ENCODE data around the gene ZNF26.
"Not testable (repeated sequence)": the region's sequence is repeated elsewhere in the genome, so short reads cannot be mapped to it uniquely, and the experiment has no call there.

Gene ZNF26, protein sequence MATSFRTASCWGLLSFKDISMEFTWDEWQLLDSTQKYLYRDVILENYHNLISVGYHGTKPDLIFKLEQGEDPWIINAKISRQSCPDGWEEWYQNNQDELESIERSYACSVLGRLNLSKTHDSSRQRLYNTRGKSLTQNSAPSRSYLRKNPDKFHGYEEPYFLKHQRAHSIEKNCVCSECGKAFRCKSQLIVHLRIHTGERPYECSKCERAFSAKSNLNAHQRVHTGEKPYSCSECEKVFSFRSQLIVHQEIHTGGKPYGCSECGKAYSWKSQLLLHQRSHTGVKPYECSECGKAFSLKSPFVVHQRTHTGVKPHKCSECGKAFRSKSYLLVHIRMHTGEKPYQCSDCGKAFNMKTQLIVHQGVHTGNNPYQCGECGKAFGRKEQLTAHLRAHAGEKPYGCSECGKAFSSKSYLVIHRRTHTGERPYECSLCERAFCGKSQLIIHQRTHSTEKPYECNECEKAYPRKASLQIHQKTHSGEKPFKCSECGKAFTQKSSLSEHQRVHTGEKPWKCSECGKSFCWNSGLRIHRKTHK

DNA sequence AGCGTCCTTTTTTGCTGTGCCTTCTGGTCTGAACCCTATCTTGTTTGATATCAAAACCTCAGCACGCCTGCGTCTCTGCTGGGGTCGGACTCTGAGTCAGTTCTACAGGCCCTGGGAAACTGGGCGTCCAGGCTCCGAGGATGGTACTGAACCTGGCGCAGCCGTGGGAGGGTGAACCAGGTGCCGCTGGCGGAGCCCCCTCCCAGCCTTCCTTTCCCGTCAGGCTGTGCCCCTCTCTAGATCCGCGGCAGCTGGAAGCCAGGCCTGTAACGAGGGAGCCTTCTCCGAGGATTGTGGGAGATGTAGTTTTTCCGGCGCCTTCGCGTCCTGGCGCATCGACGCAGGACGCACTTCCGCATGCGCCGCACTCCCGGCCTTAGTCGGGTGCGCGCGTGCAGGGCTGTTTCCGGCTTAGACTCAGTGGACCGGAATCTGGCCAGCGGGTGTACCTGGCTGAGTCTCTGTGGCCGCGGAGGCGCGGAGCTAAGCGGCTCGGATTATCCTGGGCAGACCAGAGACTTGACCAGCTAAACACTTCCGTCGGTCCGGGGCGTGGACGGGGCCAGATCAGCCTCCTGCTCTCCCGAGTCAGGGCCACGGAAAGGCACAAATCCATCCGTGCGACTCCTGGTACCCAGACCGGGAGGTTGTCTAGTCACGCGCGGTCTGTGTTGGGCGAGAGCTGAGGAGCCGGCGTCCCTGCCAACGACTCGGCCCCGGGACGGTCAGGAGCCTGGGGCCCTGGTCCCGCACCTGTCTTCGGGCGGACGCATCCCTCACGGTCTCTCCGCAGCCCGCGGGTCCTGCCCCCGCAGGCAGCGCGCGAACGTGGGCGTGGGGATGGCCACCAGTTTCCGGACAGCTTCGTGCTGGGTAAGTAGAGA lies at the start of gene ZNF26:
Gene ZNF26, plus strand, starts transcription at position 367 of the 884 bp plus-strand sequence. Its CDS starts 474 bp downstream, at position 841.
- Mint-ChIP-seq H3K27ac (peak within 1 kb of the TSS; percentile 92), H3K4me1 (ENCODE audit: low read depth) (peaks cover 18% of the 10 kb centered on the region), H3K36me3 (ENCODE audit: low read depth) (peaks cover 47% of the 10 kb centered on the region), H3K9me3 (peaks cover 51% of the 10 kb centered on the region), H3K4me3 (peak within 1 kb of the TSS; percentile 89), H3K27me3 (ENCODE audit: low read depth) (no peaks in the 10 kb centered on the region)
- DNase-seq (ENCODE audit: low spot score): peak; percentile 88

DNA sequence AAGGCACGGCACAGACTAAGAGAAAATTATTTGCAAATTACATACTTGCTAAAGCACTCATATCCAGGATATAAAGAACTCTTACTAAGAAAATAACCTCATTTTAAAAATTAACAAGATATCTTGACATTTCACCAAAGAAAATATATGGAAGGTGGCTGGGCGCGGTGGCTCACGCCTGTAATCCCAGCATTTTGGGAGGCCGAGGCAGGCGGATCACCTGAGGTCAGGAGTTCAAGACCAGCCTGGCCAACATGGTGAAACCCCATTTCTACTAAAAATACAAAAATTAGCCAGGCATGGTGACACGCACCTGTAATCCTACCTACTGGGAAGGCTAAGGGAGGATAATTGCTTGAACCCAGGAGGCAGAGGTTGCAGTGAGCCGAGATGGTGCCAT lies 49.2 kb upstream of the ZNF26 start:
- not testable (repeated sequence) for H3K4me1 Mint-ChIP-seq (ENCODE audit: low read depth); H3K27ac Mint-ChIP-seq; H3K27me3 Mint-ChIP-seq (ENCODE audit: low read depth); H3K4me3 Mint-ChIP-seq; DNase-seq (ENCODE audit: low spot score)
- peaks cover 26% of the 10 kb centered on the region for H3K36me3 Mint-ChIP-seq (ENCODE audit: low read depth)
- H3K9me3 Mint-ChIP-seq: peaks cover 54% of the 10 kb centered on the region

DNA sequence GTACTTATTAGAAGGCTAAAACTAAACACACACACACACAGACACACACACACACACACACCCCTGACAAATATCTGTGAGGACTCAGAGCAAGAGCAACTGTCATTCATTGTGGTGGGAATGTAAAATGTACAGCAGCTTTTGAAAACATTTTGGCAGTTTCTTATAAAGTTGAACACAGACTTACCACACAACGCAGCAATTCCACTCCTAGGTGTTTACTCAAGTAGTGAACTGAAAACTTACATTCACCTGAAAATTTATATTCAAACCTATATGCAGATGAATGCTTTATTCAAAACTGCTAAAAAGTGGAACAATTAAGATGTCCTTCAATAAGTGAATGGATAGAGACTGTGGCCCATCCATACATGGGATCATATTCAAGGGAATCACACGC lies 48.7 kb upstream of the ZNF26 start:
- H3K36me3 Mint-ChIP-seq (ENCODE audit: low read depth): peaks cover 31% of the 10 kb centered on the region
- H3K4me3 Mint-ChIP-seq: no peak overlapping the region
- peaks cover 52% of the 10 kb centered on the region for H3K9me3 Mint-ChIP-seq
- DNase-seq (ENCODE audit: low spot score): no peak
- H3K4me1 Mint-ChIP-seq (ENCODE audit: low read depth): no peaks in the 10 kb centered on the region
- no peak overlapping the region for H3K27ac Mint-ChIP-seq
- no peaks in the 10 kb centered on the region for H3K27me3 Mint-ChIP-seq (ENCODE audit: low read depth)

DNA sequence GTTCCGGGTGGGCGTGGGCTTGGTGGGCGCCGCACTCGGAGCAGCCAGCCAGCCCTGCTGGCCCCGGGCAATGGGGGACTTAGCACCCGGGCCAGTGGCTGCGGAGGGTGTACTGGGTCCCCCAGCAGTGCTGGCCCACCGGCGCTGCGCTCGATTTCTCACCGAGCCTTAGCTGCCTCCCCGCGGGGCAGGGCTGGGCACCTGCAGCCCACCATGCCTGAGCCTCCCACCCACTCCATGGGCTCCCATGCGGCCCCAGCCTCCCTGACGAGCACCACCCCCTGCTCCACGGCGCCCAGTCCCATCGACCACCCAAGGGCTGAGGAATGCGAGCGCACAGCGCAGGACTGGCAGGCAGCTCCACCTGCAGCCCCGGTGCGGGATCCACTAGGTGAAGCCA lies 47.4 kb upstream of the ZNF26 start:
- H3K27ac Mint-ChIP-seq; H3K27me3 Mint-ChIP-seq (ENCODE audit: low read depth); DNase-seq (ENCODE audit: low spot score); H3K4me3 Mint-ChIP-seq; H3K4me1 Mint-ChIP-seq (ENCODE audit: low read depth): not testable (repeated sequence)
- Mint-ChIP-seq H3K36me3 (ENCODE audit: low read depth) (peaks cover 40% of the 10 kb centered on the region), H3K9me3 (peaks cover 43% of the 10 kb centered on the region)

DNA sequence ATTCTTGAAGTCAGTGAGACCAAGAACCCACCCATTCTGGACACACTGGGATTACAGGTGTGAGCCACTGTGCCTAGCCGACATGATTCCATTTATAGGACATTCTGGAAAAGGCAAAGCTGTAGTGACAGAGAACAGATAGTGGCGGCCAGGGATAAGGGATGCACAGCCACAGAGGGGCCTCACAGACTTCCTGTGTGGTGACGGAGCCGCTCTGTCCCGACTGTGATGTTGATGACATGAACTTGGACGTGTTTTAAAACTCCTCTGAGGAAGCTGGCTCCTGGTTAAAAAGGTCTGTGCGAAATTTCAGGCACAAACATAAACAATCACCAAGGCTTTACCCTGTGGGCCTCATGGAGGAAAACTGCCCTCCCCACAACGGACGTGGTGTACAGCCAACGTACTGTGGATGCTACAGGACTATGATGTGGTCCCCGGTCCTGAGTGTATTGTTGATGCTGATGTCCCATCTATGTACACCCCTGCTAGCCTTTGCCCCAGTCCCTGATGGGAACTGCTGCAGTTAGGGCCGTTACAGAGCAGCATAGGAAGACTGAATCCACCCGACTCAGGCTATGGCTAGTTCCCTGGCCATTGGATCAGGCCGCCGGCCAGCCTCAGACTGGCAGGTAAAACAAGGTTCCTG lies 46.0 kb upstream of the ZNF26 start:
- no peaks in the 10 kb centered on the region for H3K4me1 Mint-ChIP-seq (ENCODE audit: low read depth)
- no peak overlapping the region for H3K27ac Mint-ChIP-seq
- no peak overlapping the region for H3K4me3 Mint-ChIP-seq
- no peaks in the 10 kb centered on the region for H3K27me3 Mint-ChIP-seq (ENCODE audit: low read depth)
- peaks cover 47% of the 10 kb centered on the region for H3K9me3 Mint-ChIP-seq
- peaks cover 53% of the 10 kb centered on the region for H3K36me3 Mint-ChIP-seq (ENCODE audit: low read depth)
- no peak for DNase-seq (ENCODE audit: low spot score)

DNA sequence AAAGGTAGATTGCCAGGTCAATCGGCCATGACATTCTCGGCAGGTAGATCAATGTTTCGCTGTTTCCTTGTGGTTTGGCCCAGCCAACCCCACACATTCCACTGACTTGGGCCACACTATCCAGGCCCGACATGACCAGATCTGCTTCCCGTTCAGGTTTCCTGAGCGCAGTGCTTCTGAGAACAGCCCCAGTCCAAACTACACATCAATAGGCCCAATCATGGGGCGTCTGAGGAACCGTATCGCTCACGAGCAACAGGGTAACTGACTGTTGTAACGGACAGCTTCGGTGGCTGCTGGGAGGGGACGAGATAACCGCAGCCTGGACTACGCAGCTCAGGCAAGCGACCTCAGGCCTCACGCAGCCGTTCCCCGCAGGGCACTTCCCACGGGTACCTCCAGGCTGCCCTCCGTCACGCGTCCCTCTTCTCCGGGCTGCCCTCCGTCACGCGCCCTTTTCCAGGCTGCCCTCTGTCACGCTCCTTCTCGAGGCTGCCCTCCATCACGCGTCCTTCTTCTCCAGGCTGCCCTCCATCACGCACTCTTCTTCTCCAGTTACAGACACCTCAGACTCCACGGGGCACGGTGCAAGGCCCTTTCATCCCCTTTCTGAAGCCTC lies 44.7 kb upstream of the ZNF26 start:
- DNase-seq (ENCODE audit: low spot score): no peak
- H3K36me3 Mint-ChIP-seq (ENCODE audit: low read depth): peaks cover 56% of the 10 kb centered on the region
- no peaks in the 10 kb centered on the region for H3K27me3 Mint-ChIP-seq (ENCODE audit: low read depth)
- peaks cover 48% of the 10 kb centered on the region for H3K9me3 Mint-ChIP-seq
- no peak overlapping the region for H3K27ac Mint-ChIP-seq
- no peaks in the 10 kb centered on the region for H3K4me1 Mint-ChIP-seq (ENCODE audit: low read depth)
- H3K4me3 Mint-ChIP-seq: no peak overlapping the region

DNA sequence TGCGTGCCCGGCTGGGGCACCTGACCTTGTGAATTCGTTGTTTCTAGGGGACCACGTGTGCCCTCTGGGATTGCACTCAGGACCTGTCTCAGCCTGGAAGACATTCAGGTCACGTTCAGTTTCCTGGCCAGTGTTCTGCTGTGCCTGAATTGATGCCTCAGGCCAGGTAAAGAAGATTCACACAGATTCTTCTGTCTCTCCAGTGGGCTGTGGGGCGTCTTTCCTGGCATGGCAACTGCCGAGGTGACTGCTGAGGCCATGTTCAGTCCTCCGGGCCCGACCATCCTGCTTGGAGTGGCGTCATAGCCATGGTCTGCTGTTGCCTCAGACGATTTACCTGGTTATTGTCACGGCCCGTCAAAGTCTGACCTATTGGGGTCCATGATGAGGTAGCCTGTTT lies 43.6 kb upstream of the ZNF26 start:
- Mint-ChIP-seq H3K27me3 (ENCODE audit: low read depth) (no peaks in the 10 kb centered on the region), H3K4me1 (ENCODE audit: low read depth) (no peaks in the 10 kb centered on the region), H3K4me3 (no peak overlapping the region), H3K9me3 (peaks cover 39% of the 10 kb centered on the region), H3K36me3 (ENCODE audit: low read depth) (peaks cover 58% of the 10 kb centered on the region), H3K27ac (no peak overlapping the region)
- DNase-seq (ENCODE audit: low spot score): no peak

DNA sequence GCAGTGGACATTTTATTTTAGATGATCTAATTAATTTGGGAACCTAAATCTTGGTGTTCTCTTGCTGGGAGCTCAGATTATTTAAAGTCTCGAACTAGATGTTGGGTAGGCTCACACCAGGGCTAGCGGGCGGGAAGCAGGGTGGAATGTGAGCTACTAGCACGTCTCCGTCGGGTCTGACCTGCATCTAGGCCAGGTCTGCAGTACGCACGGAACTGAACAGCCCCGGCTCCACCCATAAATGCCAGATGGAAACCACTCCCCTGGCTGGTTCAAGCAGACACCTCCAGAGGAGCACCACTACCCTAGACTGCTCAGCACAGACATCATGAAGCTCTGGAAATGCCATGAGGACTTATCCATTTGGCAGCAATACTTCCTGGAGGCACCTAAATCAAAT lies 40.4 kb upstream of the ZNF26 start:
- Mint-ChIP-seq H3K36me3 (ENCODE audit: low read depth) (peaks cover 73% of the 10 kb centered on the region), H3K9me3 (peaks cover 56% of the 10 kb centered on the region), H3K27ac (no peak overlapping the region), H3K4me1 (ENCODE audit: low read depth) (no peaks in the 10 kb centered on the region), H3K27me3 (ENCODE audit: low read depth) (no peaks in the 10 kb centered on the region), H3K4me3 (no peak overlapping the region)
- DNase-seq (ENCODE audit: low spot score): no peak

DNA sequence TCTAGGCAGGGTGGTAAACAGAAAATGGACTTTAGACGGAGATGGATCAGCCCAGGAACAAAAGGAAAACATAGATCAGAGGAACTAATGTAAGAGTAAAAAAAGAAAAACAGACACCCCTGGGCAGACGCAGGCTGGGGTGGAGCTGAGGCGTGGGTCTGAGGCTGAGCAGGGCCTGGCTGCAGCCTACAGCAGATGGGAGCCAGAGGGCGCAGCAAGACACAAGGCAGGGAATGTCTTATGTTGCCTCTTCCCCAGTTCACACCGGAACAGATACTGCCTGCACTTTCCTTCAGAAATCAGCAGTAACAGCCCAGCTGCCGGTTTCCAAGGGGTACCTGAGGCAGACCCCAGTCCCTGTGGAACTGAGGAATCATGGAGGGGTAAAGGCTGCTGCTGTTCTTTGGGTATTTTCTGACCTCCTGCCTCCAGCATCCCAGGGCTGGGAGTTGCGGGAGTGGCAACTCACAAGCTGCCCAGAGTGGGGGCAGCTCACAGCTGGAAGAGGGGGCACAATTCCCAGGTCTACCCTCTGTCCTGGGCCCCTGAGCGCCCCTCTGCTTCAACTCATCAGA lies 39.8 kb upstream of the ZNF26 start:
- Mint-ChIP-seq H3K9me3 (peaks cover 51% of the 10 kb centered on the region), H3K27me3 (ENCODE audit: low read depth) (no peaks in the 10 kb centered on the region), H3K27ac (no peak overlapping the region), H3K4me3 (no peak overlapping the region), H3K36me3 (ENCODE audit: low read depth) (peaks cover 68% of the 10 kb centered on the region), H3K4me1 (ENCODE audit: low read depth) (no peaks in the 10 kb centered on the region)
- DNase-seq (ENCODE audit: low spot score): no peak

DNA sequence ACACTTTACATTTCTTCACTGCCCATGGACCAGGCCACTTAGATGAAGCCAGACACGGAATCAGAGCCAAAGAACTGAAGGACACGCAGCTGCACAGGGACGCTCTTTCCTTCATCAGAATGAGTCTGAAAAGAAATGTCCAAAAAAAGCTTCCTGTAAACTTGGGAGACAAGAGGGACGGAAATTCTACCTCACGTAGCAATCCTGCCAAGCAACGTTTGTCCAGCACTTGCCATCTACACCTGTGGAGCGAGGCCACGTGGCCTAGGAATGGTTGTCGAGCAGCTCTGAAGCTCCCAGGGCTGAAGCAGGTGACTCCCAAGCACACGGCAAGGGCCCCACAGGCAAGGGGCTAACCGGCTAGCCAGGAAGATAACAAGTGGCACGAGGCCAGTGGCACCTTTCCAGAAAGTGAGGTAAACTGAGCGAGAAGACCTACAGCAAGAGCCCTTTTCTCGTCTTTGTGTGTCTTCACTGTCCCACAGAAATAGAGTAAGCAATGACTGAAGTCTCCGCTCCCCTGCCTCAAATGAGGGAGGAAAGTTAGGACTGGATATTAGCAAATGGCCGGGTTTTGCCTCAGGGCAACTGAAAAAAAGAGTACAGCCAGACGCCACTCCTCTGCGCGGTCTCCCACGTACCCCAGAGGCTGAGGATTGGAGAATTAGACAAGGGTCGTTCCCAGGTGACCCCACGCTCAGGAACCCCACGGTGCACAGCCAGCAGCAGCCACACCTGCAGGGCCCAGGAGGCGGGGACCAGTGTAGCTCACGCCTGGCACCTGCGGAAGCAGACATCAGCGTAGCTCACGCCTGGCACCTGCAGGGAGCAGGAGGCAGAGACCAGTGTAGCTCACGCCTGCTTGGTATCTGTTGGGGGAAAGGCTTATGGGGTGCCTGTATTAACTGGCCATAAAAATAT lies 37.8 kb upstream of the ZNF26 start:
- H3K27ac Mint-ChIP-seq: no peak overlapping the region
- H3K27me3 Mint-ChIP-seq (ENCODE audit: low read depth): no peaks in the 10 kb centered on the region
- H3K4me3 Mint-ChIP-seq: no peak overlapping the region
- H3K4me1 Mint-ChIP-seq (ENCODE audit: low read depth): no peaks in the 10 kb centered on the region
- no peak for DNase-seq (ENCODE audit: low spot score)
- peaks cover 50% of the 10 kb centered on the region for H3K9me3 Mint-ChIP-seq
- peaks cover 59% of the 10 kb centered on the region for H3K36me3 Mint-ChIP-seq (ENCODE audit: low read depth)

DNA sequence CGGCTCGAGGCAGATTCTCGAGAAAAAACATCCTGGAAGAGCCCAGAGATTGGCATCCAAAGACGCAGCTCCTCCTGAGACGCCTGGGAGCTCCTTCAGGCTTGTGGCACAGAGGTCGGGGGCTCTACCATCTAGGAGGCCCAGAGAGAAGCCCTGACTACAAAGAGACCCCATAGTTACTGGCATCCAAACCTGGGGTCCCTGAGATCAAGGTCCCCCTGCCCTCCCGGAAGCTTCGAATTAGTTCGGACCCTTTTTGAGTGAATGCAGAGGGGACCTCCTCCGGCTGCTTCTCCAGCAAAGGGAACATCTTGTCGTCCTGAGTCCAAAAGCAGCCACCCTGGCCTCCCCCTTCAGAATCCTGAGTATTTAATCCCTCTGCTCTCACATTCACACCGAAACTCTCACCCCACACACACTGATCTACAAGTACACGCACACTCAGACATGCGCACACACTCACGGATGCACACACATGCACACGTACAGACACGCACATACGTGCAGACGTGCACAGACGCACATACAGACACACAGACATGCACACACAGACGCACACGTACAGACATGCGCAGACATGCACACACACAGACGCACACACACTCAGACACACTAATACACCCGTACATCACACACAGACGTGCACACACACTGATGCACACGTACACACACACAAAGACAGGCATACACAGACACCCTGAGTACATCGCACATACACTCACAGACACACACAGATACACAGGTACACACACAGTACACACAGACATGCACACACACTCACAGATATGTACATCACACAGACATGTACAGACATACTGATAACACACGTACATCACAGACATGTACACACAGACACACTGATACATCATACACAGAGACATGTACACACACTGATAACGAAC lies 36.0 kb upstream of the ZNF26 start:
- DNase-seq (ENCODE audit: low spot score): no peak
- Mint-ChIP-seq H3K4me3 (no peak overlapping the region), H3K27me3 (ENCODE audit: low read depth) (no peaks in the 10 kb centered on the region), H3K9me3 (peaks cover 49% of the 10 kb centered on the region), H3K36me3 (ENCODE audit: low read depth) (peaks cover 53% of the 10 kb centered on the region), H3K27ac (no peak overlapping the region), H3K4me1 (ENCODE audit: low read depth) (peaks cover 6% of the 10 kb centered on the region)
